Heart left ventricle (tissue), 16 donors: ENCODE measurements around the gene KNDC1. TPM values are rescaled to one million over a fixed set of nuclear protein-coding genes. Genes with fewer than 3 reads are reported as not detected.

Source experiments
- ATAC-seq, 4 donors: fragments of 200-7000 bp; cut with Tn5 transposase; one replicate each; pipeline ENCODE4 v1.9.1; 2020 to 2022; ENCODE audit warnings: moderate library complexity in 4 of 4, mild to moderate bottlenecking in 3 of 4, moderate number of reproducible peaks in 1 of 4
- DNase-seq, 5 donors: peaks; one replicate each; pipeline ENCODE4 v3.0.0-alpha.2; 2020
- H3K27ac ChIP-seq, 12 donors: fragments of 200-600 bp; sonication (generic) in 4 of 12; one replicate each; pipeline versions ENCODE4 v1.5.0 to v1.8.0; 2016 to 2022; ENCODE audit warnings: mild to moderate bottlenecking in 2 of 12
- H3K27me3 ChIP-seq, 9 donors: fragments of 200-600 bp; sonication (generic) in 2 of 9; one replicate each; pipeline versions ENCODE4 v1.5.1 to v1.8.0; 2016 to 2022; ENCODE audit warnings: mild to moderate bottlenecking in 3 of 9
- H3K36me3 ChIP-seq, 9 donors: fragments of 200-600 bp; sonication (generic) in 2 of 9; one replicate each; pipeline versions ENCODE4 v1.5.0 to v1.8.0; 2018 to 2022; ENCODE audit warnings: mild to moderate bottlenecking in 2 of 9
- H3K4me1 ChIP-seq, 12 donors: fragments of 200-600 bp; sonication (generic) in 4 of 12; one replicate each; pipeline versions ENCODE4 v1.5.0 to v1.8.0; 2016 to 2022; ENCODE audit warnings: mild to moderate bottlenecking in 3 of 12
- H3K4me3 ChIP-seq, 12 donors: fragments of 200-600 bp; sonication (generic) in 4 of 12; one replicate each; pipeline versions ENCODE4 v1.5.0 to v1.8.0; 2017 to 2022; ENCODE audit warnings: mild to moderate bottlenecking in 9 of 12, moderate library complexity in 4 of 12
- H3K9me3 ChIP-seq, 12 donors: fragments of 200-600 bp; sonication (generic) in 4 of 12; one replicate each; pipeline versions ENCODE4 v1.5.0 to v1.8.0; 2016 to 2022; ENCODE audit warnings: mild to moderate bottlenecking in 1 of 12
- POLR2A ChIP-seq, 2 donors: fragments of 450-650 bp; IDR thresholded peaks; one replicate each; pipeline ENCODE4 v1.6.1; 2017; ENCODE audit warnings: antibody characterized with exemption in 2 of 2, mild to moderate bottlenecking in 2 of 2, moderate library complexity in 2 of 2
- WGBS, 4 donors: extraction: QIAGEN DNeasy Blood & Tissue Kit in 2 of 4; methylation state at CpG; one replicate each; pipeline versions ENCODE4 v1.1.5 to v1.1.7; 2013 to 2018; 5-methylcytosine and 5-hydroxymethylcytosine counted together
- intact Hi-C, 10 donors: fragments of 100-400 bp; cut with DNase I; formaldehyde crosslinking; loops; one replicate each; pipeline versions ENCODE4 v1.11.1 to v1.14.2; 2022
- polyA plus RNA-seq, 2 donors: library from polyadenylated mRNA; stranded (reverse); fragments of 200-250 nt; gene quantifications; one replicate each; pipeline ENCODE4 v1.2.3, GENCODE V29; 2013
- total RNA-seq, 9 donors: library from RNA; depleted of rRNA in 2 of 9; stranded (reverse); fragments of >200 nt in 2 of 9; fragmentation: NEBNext Ultra II Directional in 3 of 9; extraction: Animal tissue kit (Norgen Biotek cat#: 25700) in 3 of 9; gene quantifications; one replicate each; pipeline versions ENCODE4 v1.1.0 to v1.2.4, GENCODE V29; 2016 to 2023
- TF ChIP-seq, protein P1 (sequence below), 12 donors: fragments of 200-600 bp; sonication (generic) in 4 of 12; IDR thresholded peaks; one replicate each; pipeline versions ENCODE4 v1.5.0 to v1.8.0; 2018 to 2022; ENCODE audit warnings: antibody characterized with exemption in 12 of 12, mild to moderate bottlenecking in 5 of 12
- donor health status: ischemic (EF 13 %, LVEDD 7.1; RV severe dilation, severe dysfunction).
- donor health status: healthy with polysubstance abuse.
- donor health status: DM: no; HTN: yes; CAD: no.
- donor health status: DM: no; HTN: no; CAD: no.
- donor health status: ischemic (EF 25% LVEDD 6.9; RV normal size, moderate dysfunction).
- donor health status: ischemic (EF 25% LVEDD 5.7; RV mildly dilated, moderate dysfunction).
- donor health status: healthy.
- donor health status: DM: yes; HTN: yes; CAD: no.
- donor health status: ischemic (EF 35%, LVEDD 5.7; RV mildly dilated, moderate dysfunction).
- donor health status: nonischemic (EF 11% LVEDD 7.7; RV severe dilation, severe dysfunction).
- donor health status: DM: yes; HTN: yes; CAD: no.
- donor health status: PGD.
- donor health status: ischemic (EF 29% LVEDD 5.4; RV normal size, mild dysfunction).
- donor health status: nonischemic (EF 23%, LVEDD 6.1; RV moderate dilation, normal function).

Gene KNDC1
- total and polyA plus RNA-seq, 11 donors: 0.04 to 2.9 (median 0.10) TPM; not detected in 3

DNA sequence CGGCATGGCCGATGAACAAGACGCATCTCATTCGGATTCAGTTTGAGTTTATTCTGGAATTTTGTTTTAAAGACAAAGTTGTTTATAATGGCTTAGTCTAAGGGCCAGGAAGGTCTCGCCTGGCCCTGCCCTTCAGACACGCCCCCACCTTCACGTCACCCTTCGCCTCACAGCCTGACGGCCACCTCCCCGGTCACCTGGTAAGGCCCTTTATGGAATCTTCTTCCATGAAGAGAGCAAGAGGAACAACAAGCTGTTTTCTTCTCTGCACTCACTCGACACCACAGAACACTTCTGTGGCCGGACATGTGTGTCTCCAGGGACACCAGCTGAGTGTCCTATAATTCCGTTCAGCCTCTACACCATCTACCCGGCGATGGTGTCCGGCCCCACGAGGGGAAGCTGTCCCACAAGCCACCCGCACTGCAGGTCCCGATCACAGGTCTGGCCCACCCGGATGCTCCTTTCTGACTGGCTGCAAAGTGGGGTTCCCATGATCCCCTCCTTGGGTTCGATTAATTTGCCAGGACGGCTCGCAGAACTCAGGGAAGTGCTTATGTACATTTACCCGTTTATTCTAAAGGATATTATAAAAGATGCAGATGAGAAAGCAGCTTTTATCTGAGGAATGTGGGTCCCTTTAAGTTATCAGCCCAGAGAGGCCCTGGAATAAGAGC is 17.4 kb upstream of the KNDC1 start:
- DNase-seq: peak in 2 of 5 donors; percentile 9 to 10
- TF ChIP-seq, protein P1, sequence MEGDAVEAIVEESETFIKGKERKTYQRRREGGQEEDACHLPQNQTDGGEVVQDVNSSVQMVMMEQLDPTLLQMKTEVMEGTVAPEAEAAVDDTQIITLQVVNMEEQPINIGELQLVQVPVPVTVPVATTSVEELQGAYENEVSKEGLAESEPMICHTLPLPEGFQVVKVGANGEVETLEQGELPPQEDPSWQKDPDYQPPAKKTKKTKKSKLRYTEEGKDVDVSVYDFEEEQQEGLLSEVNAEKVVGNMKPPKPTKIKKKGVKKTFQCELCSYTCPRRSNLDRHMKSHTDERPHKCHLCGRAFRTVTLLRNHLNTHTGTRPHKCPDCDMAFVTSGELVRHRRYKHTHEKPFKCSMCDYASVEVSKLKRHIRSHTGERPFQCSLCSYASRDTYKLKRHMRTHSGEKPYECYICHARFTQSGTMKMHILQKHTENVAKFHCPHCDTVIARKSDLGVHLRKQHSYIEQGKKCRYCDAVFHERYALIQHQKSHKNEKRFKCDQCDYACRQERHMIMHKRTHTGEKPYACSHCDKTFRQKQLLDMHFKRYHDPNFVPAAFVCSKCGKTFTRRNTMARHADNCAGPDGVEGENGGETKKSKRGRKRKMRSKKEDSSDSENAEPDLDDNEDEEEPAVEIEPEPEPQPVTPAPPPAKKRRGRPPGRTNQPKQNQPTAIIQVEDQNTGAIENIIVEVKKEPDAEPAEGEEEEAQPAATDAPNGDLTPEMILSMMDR (IDR thresholded peaks at IDR 0.05): no peak
- TF ChIP-seq POLR2A (IDR thresholded peaks at IDR 0.05): no peak
- 74 to 82% (median 78%) methylated on average over 23 to 24 of the region's 24 CpGs for WGBS, 4 donors
- Histone ChIP-seq H3K4me1 (peaks cover 0 to 6% (median 0%) of the 10 kb centered on the region in 12 donors), H3K27me3 (peaks cover 11 to 75% (median 34%) of the 10 kb centered on the region in 9 donors), H3K27ac (no peak overlapping the region), H3K36me3 (no peaks in the 10 kb centered on the region), H3K9me3 (peaks cover 0 to 9% (median under 1%) of the 10 kb centered on the region in 12 donors), H3K4me3 (no peak overlapping the region)
- intact Hi-C loops: no loop called here
- peak in 1 of 4 donors; percentile 35 for ATAC-seq

DNA sequence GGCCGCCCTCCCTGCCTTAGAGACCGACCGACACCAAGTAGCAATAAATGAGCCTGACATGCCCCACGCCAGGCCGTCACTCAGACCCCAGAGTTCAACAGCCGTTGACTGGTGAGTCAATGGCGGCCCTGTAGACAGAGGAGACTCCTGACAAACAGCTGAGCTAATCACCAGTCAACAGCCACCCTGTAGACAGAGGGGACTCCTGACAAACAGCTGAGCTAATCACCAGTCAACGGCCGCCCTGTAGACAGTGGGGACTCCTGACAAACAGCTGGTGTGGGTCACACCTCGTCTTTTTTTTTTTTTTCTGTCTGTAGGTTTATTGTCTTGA is 16.9 kb upstream of the KNDC1 start:
- H3K36me3 ChIP-seq: no peaks in the 10 kb centered on the region
- no peak overlapping the region for H3K4me3 ChIP-seq
- DNase-seq: peak in 1 of 5 donors; percentile 11
- peaks cover 11 to 79% (median 34%) of the 10 kb centered on the region in 9 donors for H3K27me3 ChIP-seq
- 30 to 35% (median 32%) methylated on average over 10 of the region's 10 CpGs for whole genome bisulfite sequencing, 4 donors
- H3K9me3 ChIP-seq: peaks cover 0 to 14% (median 3%) of the 10 kb centered on the region in 12 donors
- intact Hi-C loops: no loop called here
- TF ChIP-seq, protein P1 (IDR thresholded peaks at IDR 0.05): no peak
- TF ChIP-seq POLR2A (IDR thresholded peaks at IDR 0.05): no peak
- ATAC-seq: no peak
- no peak overlapping the region for H3K27ac ChIP-seq
- peaks cover 0 to 6% (median 0%) of the 10 kb centered on the region in 12 donors for H3K4me1 ChIP-seq

DNA sequence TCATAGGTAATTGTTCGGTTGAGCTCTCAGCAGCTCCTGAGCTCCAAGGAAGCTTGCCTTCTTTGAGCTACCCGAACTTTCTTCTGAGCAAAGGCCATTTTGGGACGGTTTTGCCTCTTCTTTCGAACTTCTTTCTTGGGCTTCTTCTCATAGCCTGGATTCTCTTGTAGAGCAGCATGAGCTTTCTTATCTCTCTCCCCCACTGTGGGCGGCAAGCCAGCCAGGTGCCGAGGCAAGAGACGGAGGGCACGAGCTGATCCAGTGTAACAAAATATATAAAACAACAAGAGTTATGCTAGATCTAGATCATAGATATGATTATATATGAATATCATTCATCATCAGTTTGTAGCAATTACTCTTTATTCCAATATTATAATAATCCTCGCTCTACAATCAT is 16.5 kb upstream of the KNDC1 start:
- Histone ChIP-seq H3K9me3 (peaks cover 0 to 18% (median 5%) of the 10 kb centered on the region in 12 donors), H3K4me1 (peaks cover 0 to 6% (median 0%) of the 10 kb centered on the region in 12 donors), H3K27ac (no peak overlapping the region), H3K4me3 (no peak overlapping the region), H3K27me3 (peaks cover 11 to 83% (median 34%) of the 10 kb centered on the region in 9 donors), H3K36me3 (no peaks in the 10 kb centered on the region)
- DNase-seq: peak in 2 of 5 donors; percentile 12 to 19
- no peak for ATAC-seq
- no peak for TF ChIP-seq POLR2A (IDR thresholded peaks at IDR 0.05)
- TF ChIP-seq, protein P1 (IDR thresholded peaks at IDR 0.05): no peak
- 38 to 40% (median 39%) methylated on average over 9 of the region's 9 CpGs for whole genome bisulfite sequencing, 4 donors
- intact Hi-C loops: no loop called here

DNA sequence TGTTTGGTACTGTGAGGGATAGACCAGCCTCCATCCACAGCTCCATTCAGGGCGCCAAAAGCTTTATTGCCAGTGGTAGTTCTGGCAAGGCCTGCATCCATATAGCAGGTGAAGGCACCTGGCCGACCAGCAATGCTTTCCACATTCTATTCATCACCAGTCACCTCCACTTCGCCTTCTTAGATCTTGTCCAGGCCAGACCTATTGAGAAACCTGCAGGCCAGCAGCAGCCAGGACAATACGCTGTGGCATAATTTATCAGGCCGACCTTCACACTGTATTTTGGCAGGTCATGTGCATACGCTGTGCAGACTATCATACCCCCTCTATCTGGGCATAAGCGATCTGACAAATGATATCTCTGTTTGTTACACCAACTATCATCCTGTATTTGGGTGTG is 15.2 kb upstream of the KNDC1 start:
- DNase-seq: peak in 1 of 5 donors; percentile 4
- ATAC-seq: no peak
- TF ChIP-seq, protein P1 (IDR thresholded peaks at IDR 0.05): no peak
- TF ChIP-seq POLR2A (IDR thresholded peaks at IDR 0.05): no peak
- intact Hi-C loops: loop anchor here in 1 of 10 donors (5.0 kb wide), 1 partner anchor 173 kb away; no protein-coding TSS in a partner anchor
- WGBS, 4 donors: 81 to 87% (median 84%) methylated on average over 7 of the region's 7 CpGs
- H3K27ac ChIP-seq: no peak overlapping the region
- peaks cover 0 to 6% (median 0%) of the 10 kb centered on the region in 12 donors for H3K4me1 ChIP-seq
- no peak overlapping the region for H3K4me3 ChIP-seq
- peaks cover 0 to 21% (median 5%) of the 10 kb centered on the region in 12 donors for H3K9me3 ChIP-seq
- no peaks in the 10 kb centered on the region for H3K36me3 ChIP-seq
- peaks cover 12 to 91% (median 30%) of the 10 kb centered on the region in 9 donors for H3K27me3 ChIP-seq
